Measurements from ENCODE around the gene ROBO2.

Gene ROBO2

GRCh38 chr3:77321646-77322045, 281.7 kb downstream of the ROBO2 start:
- Histone ChIP-seq H3K27me3 (no peaks in the 10 kb centered on the region), H3K4me1 (no peaks in the 10 kb centered on the region), H3K9me3 (no peaks in the 10 kb centered on the region), H3K4me3 (ENCODE audit: low read depth, low read length) (no peak overlapping the region), H3K36me3 (no peaks in the 10 kb centered on the region)
- DNase-seq: no peak
- TF ChIP-seq, protein P1, sequence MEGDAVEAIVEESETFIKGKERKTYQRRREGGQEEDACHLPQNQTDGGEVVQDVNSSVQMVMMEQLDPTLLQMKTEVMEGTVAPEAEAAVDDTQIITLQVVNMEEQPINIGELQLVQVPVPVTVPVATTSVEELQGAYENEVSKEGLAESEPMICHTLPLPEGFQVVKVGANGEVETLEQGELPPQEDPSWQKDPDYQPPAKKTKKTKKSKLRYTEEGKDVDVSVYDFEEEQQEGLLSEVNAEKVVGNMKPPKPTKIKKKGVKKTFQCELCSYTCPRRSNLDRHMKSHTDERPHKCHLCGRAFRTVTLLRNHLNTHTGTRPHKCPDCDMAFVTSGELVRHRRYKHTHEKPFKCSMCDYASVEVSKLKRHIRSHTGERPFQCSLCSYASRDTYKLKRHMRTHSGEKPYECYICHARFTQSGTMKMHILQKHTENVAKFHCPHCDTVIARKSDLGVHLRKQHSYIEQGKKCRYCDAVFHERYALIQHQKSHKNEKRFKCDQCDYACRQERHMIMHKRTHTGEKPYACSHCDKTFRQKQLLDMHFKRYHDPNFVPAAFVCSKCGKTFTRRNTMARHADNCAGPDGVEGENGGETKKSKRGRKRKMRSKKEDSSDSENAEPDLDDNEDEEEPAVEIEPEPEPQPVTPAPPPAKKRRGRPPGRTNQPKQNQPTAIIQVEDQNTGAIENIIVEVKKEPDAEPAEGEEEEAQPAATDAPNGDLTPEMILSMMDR (IDR thresholded peaks at IDR 0.05; ENCODE audit: low read depth, low read length): no peak

DNA sequence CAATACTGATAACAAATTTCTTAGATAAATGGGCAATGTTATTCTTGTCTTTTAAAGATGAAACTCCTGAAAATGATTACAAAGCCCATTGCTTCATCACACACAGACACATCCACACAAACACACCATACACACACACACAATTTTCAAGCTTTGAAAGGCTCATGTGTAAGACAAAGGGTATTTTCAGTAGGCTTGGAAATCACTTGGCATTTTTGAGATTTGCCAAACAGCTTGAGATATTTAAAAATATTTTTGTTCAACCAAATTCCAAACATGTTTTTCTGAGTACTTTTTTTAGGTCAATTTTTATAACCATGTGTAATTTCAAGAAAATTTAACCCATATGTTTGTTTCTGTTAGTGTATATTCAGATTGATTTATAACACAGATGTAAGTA, 283.7 kb downstream of the ROBO2 start:
- no peak overlapping the region for H3K4me3 ChIP-seq (ENCODE audit: low read depth, low read length)
- no peaks in the 10 kb centered on the region for H3K36me3 ChIP-seq
- no peak for DNase-seq
- TF ChIP-seq, protein P1 (IDR thresholded peaks at IDR 0.05; ENCODE audit: low read depth, low read length): no peak
- no peaks in the 10 kb centered on the region for H3K4me1 ChIP-seq
- H3K27me3 ChIP-seq: no peaks in the 10 kb centered on the region
- no peaks in the 10 kb centered on the region for H3K9me3 ChIP-seq

- no peaks in the 10 kb centered on the region for H3K4me1 ChIP-seq
- no peaks in the 10 kb centered on the region for H3K27me3 ChIP-seq
- no peaks in the 10 kb centered on the region for H3K36me3 ChIP-seq
- H3K4me3 ChIP-seq (ENCODE audit: low read depth, low read length): no peak overlapping the region
- no peaks in the 10 kb centered on the region for H3K9me3 ChIP-seq
- TF ChIP-seq, protein P1 (IDR thresholded peaks at IDR 0.05; ENCODE audit: low read depth, low read length): no peak
- DNase-seq: no peak
These were observed 284.2 kb downstream of the ROBO2 start for GRCh38 chr3:77324105-77324504.

DNA sequence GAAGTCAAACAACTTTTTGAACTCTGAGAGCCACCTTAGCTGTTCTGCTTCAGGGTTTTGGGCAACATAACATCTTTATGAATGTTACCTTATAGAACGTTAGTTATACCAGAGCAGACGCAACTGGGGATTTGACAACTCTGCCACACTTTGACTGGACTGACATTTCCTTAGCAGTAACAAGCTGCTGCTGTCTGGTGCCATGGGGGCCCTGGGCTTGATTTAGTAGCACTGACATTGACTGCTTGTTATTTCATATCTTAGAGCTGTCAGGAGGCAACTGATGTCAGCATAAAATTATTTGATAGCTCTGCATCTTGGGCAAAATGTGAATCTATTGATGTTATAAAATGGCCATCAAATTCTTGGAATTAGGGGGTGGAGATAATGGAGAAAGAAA, 285.4 kb downstream of the ROBO2 start:
- Histone ChIP-seq H3K36me3 (no peaks in the 10 kb centered on the region), H3K9me3 (no peaks in the 10 kb centered on the region), H3K4me3 (ENCODE audit: low read depth, low read length) (no peak overlapping the region), H3K27me3 (no peaks in the 10 kb centered on the region), H3K4me1 (no peaks in the 10 kb centered on the region)
- TF ChIP-seq, protein P1 (IDR thresholded peaks at IDR 0.05; ENCODE audit: low read depth, low read length): no peak
- no peak for DNase-seq

DNA sequence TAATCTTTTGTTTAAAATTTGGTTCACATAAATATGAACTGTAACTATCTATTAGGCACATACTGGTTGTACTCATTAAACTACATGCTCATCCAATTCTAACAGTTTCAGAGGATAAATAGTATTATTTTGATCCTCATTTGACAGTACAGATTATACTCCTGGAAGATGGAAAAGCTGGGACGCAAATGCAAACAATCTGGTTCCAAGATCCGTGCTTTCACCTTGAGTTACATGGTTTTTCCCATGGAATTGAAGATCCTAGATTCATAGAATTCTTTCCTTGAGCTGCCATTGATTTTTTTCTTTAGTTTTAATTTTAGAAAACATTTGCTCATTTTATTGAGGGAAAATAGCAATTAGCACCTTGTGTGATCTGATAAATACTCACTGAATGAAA, 285.8 kb downstream of the ROBO2 start:
- TF ChIP-seq, protein P1 (IDR thresholded peaks at IDR 0.05; ENCODE audit: low read depth, low read length): no peak
- H3K27me3 ChIP-seq: no peaks in the 10 kb centered on the region
- H3K4me1 ChIP-seq: no peaks in the 10 kb centered on the region
- DNase-seq: no peak
- no peaks in the 10 kb centered on the region for H3K36me3 ChIP-seq
- H3K4me3 ChIP-seq (ENCODE audit: low read depth, low read length): no peak overlapping the region
- H3K9me3 ChIP-seq: no peaks in the 10 kb centered on the region

- Histone ChIP-seq H3K4me1 (no peaks in the 10 kb centered on the region), H3K36me3 (no peaks in the 10 kb centered on the region), H3K4me3 (ENCODE audit: low read depth, low read length) (no peak overlapping the region), H3K27me3 (no peaks in the 10 kb centered on the region), H3K9me3 (no peaks in the 10 kb centered on the region)
- TF ChIP-seq, protein P1 (IDR thresholded peaks at IDR 0.05; ENCODE audit: low read depth, low read length): no peak
- DNase-seq: no peak
These were observed 286.7 kb downstream of the ROBO2 start for GRCh38 chr3:77326586-77326985.
